GM23338 (cell line): ENCODE results near the gene PRKCH. TPM values are rescaled to one million over a fixed set of nuclear protein-coding genes. Genes with fewer than 3 reads are reported as not detected.

Source experiments
- ATAC-seq: fragments of 200-7000 bp; cut with Tn5 transposase; 3 replicates; pipeline ENCODE4 v1.9.1; 2020
- DNase-seq: peaks from one replicate; pipeline ENCODE4 v3.0.0-alpha.2; 2015; ENCODE audit warnings: low spot score
- H2AFZ ChIP-seq: fragments of 200-600 bp; sonication (generic); 2 replicates; pipeline ENCODE4 v1.8.0; 2016; ENCODE audit warnings: antibody characterized with exemption, mild to moderate bottlenecking, moderate library complexity
- H3F3A ChIP-seq: fragments of 200-600 bp; sonication (generic); replicated peaks from 2 replicates; pipeline ENCODE4 v1.8.0; 2017; ENCODE audit warnings: antibody characterized with exemption, mixed run types, low read depth
- H3K27ac ChIP-seq: fragments of 200-600 bp; sonication (generic); 2 replicates; pipeline ENCODE4 v1.6.1; 2016; ENCODE audit warnings: low read depth
- H3K27me3 ChIP-seq: fragments of 200-600 bp; sonication (generic); 2 replicates; pipeline ENCODE4 v1.8.0; 2016; ENCODE audit warnings: mild to moderate bottlenecking, mixed run types, moderate library complexity; ENCODE audit not compliant: insufficient read depth
- H3K36me3 ChIP-seq: fragments of 200-600 bp; sonication (generic); 2 replicates; pipeline ENCODE4 v1.8.0; 2016; ENCODE audit warnings: mild to moderate bottlenecking; ENCODE audit not compliant: insufficient read depth
- H3K4me1 ChIP-seq: fragments of 200-600 bp; sonication (generic); 2 replicates; pipeline ENCODE4 v1.8.0; 2016; ENCODE audit warnings: mild to moderate bottlenecking, moderate library complexity; ENCODE audit not compliant: insufficient read depth
- H3K4me2 ChIP-seq: fragments of 200-600 bp; sonication (generic); 2 replicates; pipeline ENCODE4 v1.7.1; 2017; ENCODE audit warnings: mixed run types
- H3K4me3 ChIP-seq: fragments of 200-600 bp; sonication (generic); 2 replicates; pipeline ENCODE4 v1.6.1; 2016; ENCODE audit warnings: mixed run types
- H3K79me2 ChIP-seq: fragments of 200-600 bp; sonication (generic); replicated peaks from 2 replicates; pipeline ENCODE4 v1.8.0; 2017; ENCODE audit warnings: mild to moderate bottlenecking; ENCODE audit not compliant: insufficient read depth
- H3K9me2 ChIP-seq: fragments of 200-600 bp; sonication (generic); 2 replicates; pipeline ENCODE4 v1.8.0; 2017; ENCODE audit not compliant: insufficient read depth
- H4K20me1 ChIP-seq: fragments of 200-600 bp; sonication (generic); replicated peaks from 2 replicates; pipeline ENCODE4 v1.8.0; 2017; ENCODE audit warnings: mild to moderate bottlenecking; ENCODE audit not compliant: insufficient read depth
- H3K27ac Mint-ChIP-seq: 2 replicates; pipeline ENCODE4 v1.8.0; 2020; ENCODE audit warnings: inconsistent platforms, mild to moderate bottlenecking, moderate library complexity, mixed read lengths
- H3K27me3 Mint-ChIP-seq: 3 replicates; pipeline ENCODE4 v1.8.0; 2022; ENCODE audit warnings: low read depth, mild to moderate bottlenecking, moderate library complexity, mixed read lengths, inconsistent platforms; ENCODE audit not compliant: insufficient read depth, poor library complexity
- H3K36me3 Mint-ChIP-seq: 3 replicates; pipeline ENCODE4 v1.8.0; 2021; ENCODE audit warnings: low read depth, mild to moderate bottlenecking, inconsistent platforms, moderate library complexity, mixed read lengths
- H3K4me1 Mint-ChIP-seq: 3 replicates; pipeline ENCODE4 v1.8.0; 2020; ENCODE audit warnings: mild to moderate bottlenecking, inconsistent platforms, mixed read lengths
- H3K4me3 Mint-ChIP-seq: 3 replicates; pipeline ENCODE4 v1.8.0; 2021; ENCODE audit warnings: moderate library complexity, mild to moderate bottlenecking, inconsistent platforms, mixed read lengths
- H3K9me3 Mint-ChIP-seq: 3 replicates; pipeline ENCODE4 v1.8.0; 2020; ENCODE audit warnings: moderate library complexity, mild to moderate bottlenecking, inconsistent platforms, mixed read lengths
- CREB1 ChIP-seq: fragments of 250-450 bp; sonication (Bioruptor Pico); IDR thresholded peaks from 2 replicates; pipeline ENCODE4 v1.5.0; 2020; ENCODE audit warnings: low read depth, mild to moderate bottlenecking, moderate library complexity
- EZH2 ChIP-seq: fragments of 200-600 bp; sonication (generic); IDR thresholded peaks from one replicate; pipeline ENCODE4 v1.8.0; 2017; ENCODE audit warnings: antibody characterized with exemption, mild to moderate bottlenecking, low read depth; ENCODE audit not compliant: unreplicated experiment
- EZH2phosphoT487 ChIP-seq: fragments of 200-600 bp; sonication (generic); IDR thresholded peaks from one replicate; pipeline ENCODE4 v1.8.1; 2018; ENCODE audit warnings: antibody characterized with exemption; ENCODE audit not compliant: unreplicated experiment
- JUNB ChIP-seq: IDR thresholded peaks from one replicate; pipeline ENCODE4 v1.6.1; 2016; ENCODE audit warnings: antibody characterized with exemption; ENCODE audit not compliant: unreplicated experiment
- ZNF331 ChIP-seq: fragments of 250-450 bp; sonication (Bioruptor Pico); IDR thresholded peaks from 2 replicates; pipeline ENCODE4 v1.5.0; 2020; ENCODE audit warnings: low read depth, mild to moderate bottlenecking, moderate library complexity
- polyA plus RNA-seq: library from polyadenylated mRNA; unstranded; fragments of >200 nt; fragmentation: Nextera tagmentation; extraction: Ambion mirVana; gene quantifications from 2 replicates; pipeline ENCODE4 v1.2.1, GENCODE V29; 2016
- total RNA-seq: library from RNA; depleted of rRNA; stranded (reverse); fragments of >200 nt; shearing (Covaris generic); gene quantifications from 2 replicates; pipeline ENCODE4 v1.2.3, GENCODE V29; 2014
- TF ChIP-seq, protein P1 (sequence below), 2 experiments: fragments of 200-600 bp in 1 of 2; sonication (generic) in 1 of 2; conservative IDR thresholded peaks; 2 replicates each; pipeline versions ENCODE4 v1.5.1 to v1.6.1; 2016 to 2017; ENCODE audit warnings: antibody characterized with exemption in 2 of 2, low read depth in 2 of 2, mild to moderate bottlenecking in 2 of 2, moderate library complexity in 1 of 2
- TF ChIP-seq, protein P2 (sequence below): fragments of 250-450 bp; sonication (Bioruptor Pico); IDR thresholded peaks from 2 replicates; pipeline ENCODE4 v1.5.0; 2020; ENCODE audit warnings: mild to moderate bottlenecking, moderate library complexity
- TF ChIP-seq, protein P3 (sequence below): IDR thresholded peaks from 2 replicates; pipeline ENCODE4 v1.6.1; 2016; ENCODE audit warnings: antibody characterized with exemption

The PRKCH gene
- total and polyA plus RNA-seq, 2 experiments from 2014 or later: 5.4 to 10.1 TPM

DNA sequence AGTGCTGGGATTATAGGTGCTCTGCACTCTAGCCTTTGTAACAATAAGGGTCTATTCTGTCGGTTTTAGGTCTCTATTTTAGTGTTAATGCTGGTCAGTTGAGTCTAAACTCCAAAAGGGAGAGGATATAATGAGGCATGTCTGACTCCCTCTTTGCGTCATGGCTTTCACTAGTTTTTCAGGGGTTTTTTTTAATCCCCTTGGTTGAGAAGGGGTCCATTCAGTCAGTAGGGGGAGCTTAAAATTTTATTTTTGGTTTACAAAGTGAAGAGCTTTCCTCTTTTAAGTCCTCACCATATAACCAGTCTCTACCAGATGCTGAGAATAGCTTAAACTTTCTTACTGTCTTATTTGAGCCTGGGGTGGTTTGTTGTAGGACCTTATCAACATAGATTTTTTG, 106.9 kb downstream of the PRKCH start:
- Mint-ChIP-seq H3K4me3 (no peak overlapping the region), H3K9me3 (peaks cover 17% of the 10 kb centered on the region; the same call in 2 of the 3 replicates), H3K27me3 (peaks cover 1% of the 10 kb centered on the region), H3K27ac (no peak overlapping the region), H3K36me3 (peaks cover 3% of the 10 kb centered on the region; the same call in 1 of the 3 replicates), H3K4me1 (peaks cover 24% of the 10 kb centered on the region)
- DNase-seq (peak; percentile 26), ATAC-seq (no peak; the same call in 2 of the 3 replicates)
- Histone ChIP-seq H3K4me3 (no peak overlapping the region), H3K27ac (no peak overlapping the region), H3K27me3 (no peaks in the 10 kb centered on the region), H3K4me2 (no peak overlapping the region), H3K9me2 (no peaks in the 10 kb centered on the region; the same call in 1 of the 2 replicates), H2AFZ (no peak overlapping the region), H3K4me1 (peaks cover 8% of the 10 kb centered on the region), H3K79me2 (no peaks in the 10 kb centered on the region), H3K36me3 (no peaks in the 10 kb centered on the region), H3F3A (no peaks in the 10 kb centered on the region), H4K20me1 (no peaks in the 10 kb centered on the region)
- TF ChIP-seq, protein P1, sequence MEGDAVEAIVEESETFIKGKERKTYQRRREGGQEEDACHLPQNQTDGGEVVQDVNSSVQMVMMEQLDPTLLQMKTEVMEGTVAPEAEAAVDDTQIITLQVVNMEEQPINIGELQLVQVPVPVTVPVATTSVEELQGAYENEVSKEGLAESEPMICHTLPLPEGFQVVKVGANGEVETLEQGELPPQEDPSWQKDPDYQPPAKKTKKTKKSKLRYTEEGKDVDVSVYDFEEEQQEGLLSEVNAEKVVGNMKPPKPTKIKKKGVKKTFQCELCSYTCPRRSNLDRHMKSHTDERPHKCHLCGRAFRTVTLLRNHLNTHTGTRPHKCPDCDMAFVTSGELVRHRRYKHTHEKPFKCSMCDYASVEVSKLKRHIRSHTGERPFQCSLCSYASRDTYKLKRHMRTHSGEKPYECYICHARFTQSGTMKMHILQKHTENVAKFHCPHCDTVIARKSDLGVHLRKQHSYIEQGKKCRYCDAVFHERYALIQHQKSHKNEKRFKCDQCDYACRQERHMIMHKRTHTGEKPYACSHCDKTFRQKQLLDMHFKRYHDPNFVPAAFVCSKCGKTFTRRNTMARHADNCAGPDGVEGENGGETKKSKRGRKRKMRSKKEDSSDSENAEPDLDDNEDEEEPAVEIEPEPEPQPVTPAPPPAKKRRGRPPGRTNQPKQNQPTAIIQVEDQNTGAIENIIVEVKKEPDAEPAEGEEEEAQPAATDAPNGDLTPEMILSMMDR (conservative IDR thresholded peaks at IDR 0.05; ENCODE audit: low read depth in 2 of 2): peak in 1 of 2 experiments; percentile 16; a peak in 1 of 4 replicates
- TF ChIP-seq, protein P2, sequence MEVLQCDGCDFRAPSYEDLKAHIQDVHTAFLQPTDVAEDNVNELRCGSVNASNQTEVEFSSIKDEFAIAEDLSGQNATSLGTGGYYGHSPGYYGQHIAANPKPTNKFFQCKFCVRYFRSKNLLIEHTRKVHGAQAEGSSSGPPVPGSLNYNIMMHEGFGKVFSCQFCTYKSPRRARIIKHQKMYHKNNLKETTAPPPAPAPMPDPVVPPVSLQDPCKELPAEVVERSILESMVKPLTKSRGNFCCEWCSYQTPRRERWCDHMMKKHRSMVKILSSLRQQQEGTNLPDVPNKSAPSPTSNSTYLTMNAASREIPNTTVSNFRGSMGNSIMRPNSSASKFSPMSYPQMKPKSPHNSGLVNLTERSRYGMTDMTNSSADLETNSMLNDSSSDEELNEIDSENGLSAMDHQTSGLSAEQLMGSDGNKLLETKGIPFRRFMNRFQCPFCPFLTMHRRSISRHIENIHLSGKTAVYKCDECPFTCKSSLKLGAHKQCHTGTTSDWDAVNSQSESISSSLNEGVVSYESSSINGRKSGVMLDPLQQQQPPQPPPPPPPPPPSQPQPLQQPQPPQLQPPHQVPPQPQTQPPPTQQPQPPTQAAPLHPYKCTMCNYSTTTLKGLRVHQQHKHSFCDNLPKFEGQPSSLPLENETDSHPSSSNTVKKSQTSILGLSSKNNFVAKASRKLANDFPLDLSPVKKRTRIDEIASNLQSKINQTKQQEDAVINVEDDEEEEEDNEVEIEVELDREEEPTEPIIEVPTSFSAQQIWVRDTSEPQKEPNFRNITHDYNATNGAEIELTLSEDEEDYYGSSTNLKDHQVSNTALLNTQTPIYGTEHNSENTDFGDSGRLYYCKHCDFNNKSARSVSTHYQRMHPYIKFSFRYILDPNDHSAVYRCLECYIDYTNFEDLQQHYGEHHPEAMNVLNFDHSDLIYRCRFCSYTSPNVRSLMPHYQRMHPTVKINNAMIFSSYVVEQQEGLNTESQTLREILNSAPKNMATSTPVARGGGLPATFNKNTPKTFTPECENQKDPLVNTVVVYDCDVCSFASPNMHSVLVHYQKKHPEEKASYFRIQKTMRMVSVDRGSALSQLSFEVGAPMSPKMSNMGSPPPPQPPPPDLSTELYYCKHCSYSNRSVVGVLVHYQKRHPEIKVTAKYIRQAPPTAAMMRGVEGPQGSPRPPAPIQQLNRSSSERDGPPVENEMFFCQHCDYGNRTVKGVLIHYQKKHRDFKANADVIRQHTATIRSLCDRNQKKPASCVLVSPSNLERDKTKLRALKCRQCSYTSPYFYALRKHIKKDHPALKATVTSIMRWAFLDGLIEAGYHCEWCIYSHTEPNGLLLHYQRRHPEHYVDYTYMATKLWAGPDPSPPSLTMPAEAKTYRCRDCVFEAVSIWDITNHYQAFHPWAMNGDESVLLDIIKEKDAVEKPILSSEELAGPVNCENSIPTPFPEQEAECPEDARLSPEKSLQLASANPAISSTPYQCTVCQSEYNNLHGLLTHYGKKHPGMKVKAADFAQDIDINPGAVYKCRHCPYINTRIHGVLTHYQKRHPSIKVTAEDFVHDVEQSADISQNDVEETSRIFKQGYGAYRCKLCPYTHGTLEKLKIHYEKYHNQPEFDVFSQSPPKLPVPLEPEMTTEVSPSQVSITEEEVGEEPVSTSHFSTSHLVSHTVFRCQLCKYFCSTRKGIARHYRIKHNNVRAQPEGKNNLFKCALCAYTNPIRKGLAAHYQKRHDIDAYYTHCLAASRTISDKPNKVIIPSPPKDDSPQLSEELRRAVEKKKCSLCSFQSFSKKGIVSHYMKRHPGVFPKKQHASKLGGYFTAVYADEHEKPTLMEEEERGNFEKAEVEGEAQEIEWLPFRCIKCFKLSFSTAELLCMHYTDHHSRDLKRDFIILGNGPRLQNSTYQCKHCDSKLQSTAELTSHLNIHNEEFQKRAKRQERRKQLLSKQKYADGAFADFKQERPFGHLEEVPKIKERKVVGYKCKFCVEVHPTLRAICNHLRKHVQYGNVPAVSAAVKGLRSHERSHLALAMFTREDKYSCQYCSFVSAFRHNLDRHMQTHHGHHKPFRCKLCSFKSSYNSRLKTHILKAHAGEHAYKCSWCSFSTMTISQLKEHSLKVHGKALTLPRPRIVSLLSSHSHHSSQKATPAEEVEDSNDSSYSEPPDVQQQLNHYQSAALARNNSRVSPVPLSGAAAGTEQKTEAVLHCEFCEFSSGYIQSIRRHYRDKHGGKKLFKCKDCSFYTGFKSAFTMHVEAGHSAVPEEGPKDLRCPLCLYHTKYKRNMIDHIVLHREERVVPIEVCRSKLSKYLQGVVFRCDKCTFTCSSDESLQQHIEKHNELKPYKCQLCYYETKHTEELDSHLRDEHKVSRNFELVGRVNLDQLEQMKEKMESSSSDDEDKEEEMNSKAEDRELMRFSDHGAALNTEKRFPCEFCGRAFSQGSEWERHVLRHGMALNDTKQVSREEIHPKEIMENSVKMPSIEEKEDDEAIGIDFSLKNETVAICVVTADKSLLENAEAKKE (CRISPR knock-in tag): no peak

DNA sequence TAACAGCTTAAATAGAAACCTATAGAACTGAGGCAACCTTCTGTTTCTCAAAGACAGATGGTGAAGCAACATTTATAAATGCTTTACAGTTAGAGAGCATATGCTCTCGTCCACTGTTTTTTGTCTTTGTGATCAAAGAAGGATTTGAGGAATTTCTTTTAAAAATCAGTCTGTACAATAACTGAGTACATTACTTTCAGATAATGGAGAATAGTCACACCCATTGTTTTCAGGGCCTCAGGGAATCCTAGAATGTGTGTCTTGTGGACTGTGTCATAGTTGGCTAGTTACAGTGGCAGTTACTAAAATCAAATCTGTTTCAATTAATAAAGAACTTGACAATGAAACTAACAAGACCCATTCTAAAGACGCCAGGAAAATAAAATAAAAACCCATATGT, 107.9 kb downstream of the PRKCH start:
- Histone ChIP-seq H3K79me2 (no peaks in the 10 kb centered on the region), H4K20me1 (no peaks in the 10 kb centered on the region), H3K36me3 (no peaks in the 10 kb centered on the region), H3K27ac (no peak overlapping the region), H3K27me3 (no peaks in the 10 kb centered on the region), H3K4me3 (no peak overlapping the region), H3F3A (no peaks in the 10 kb centered on the region), H3K9me2 (no peaks in the 10 kb centered on the region; the same call in 1 of the 2 replicates), H3K4me2 (no peak overlapping the region), H3K4me1 (peaks cover 8% of the 10 kb centered on the region), H2AFZ (no peak overlapping the region)
- Mint-ChIP-seq H3K27ac (no peak overlapping the region), H3K9me3 (peaks cover 17% of the 10 kb centered on the region; the same call in 2 of the 3 replicates), H3K36me3 (peaks cover 3% of the 10 kb centered on the region; the same call in 1 of the 3 replicates), H3K4me3 (no peak overlapping the region), H3K27me3 (peaks cover 1% of the 10 kb centered on the region), H3K4me1 (peaks cover 23% of the 10 kb centered on the region)
- ATAC-seq (no peak), DNase-seq (no peak)
- TF ChIP-seq, protein P3, sequence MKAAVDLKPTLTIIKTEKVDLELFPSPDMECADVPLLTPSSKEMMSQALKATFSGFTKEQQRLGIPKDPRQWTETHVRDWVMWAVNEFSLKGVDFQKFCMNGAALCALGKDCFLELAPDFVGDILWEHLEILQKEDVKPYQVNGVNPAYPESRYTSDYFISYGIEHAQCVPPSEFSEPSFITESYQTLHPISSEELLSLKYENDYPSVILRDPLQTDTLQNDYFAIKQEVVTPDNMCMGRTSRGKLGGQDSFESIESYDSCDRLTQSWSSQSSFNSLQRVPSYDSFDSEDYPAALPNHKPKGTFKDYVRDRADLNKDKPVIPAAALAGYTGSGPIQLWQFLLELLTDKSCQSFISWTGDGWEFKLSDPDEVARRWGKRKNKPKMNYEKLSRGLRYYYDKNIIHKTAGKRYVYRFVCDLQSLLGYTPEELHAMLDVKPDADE: no peak
- no peak for TF ChIP-seq EZH2phosphoT487
- no peak for TF ChIP-seq EZH2
- TF ChIP-seq JUNB: no peak
- TF ChIP-seq ZNF331 (CRISPR knock-in tag): no peak
- TF ChIP-seq CREB1: no peak
